ENCODE results near the gene IRS4. TPM values are rescaled to one million over a fixed set of nuclear protein-coding genes. Genes with fewer than 3 reads are reported as not detected.
A peak's percentile ranks its signal among the peaks of the same experiment; 100 is the strongest.

Gene IRS4
- total RNA-seq = under 0.01 and 0.13 TPM in 2 replicates

- peak in 1 of 2 donors; percentile 28 for DNase-seq (ENCODE audit: low read depth in 2 of 2)
Measured at GRCh38 chrX:108736509-108737479, at the start of gene IRS4. Gene IRS4, minus strand, starts transcription at chrX:108736563.

- no peak for DNase-seq (ENCODE audit: low read depth in 2 of 2)
Measured at GRCh38 chrX:108772549-108772948, 36.2 kb upstream of the IRS4 start.

- no peak for DNase-seq (ENCODE audit: low read depth in 2 of 2)
Measured at GRCh38 chrX:108763559-108763958, 27.2 kb upstream of the IRS4 start.

- DNase-seq (ENCODE audit: low read depth in 2 of 2) = no peak
Measured at GRCh38 chrX:108740299-108740774, 4.0 kb upstream of the IRS4 start.

- DNase-seq (ENCODE audit: low read depth in 2 of 2) = no peak
Measured at GRCh38 chrX:108737754-108738153, 1.4 kb upstream of the IRS4 start.

GRCh38 chrX:108735679-108736508 lies 469 bp downstream of the IRS4 start:
- peak in 1 of 2 donors; percentile 8 for DNase-seq (ENCODE audit: low read depth in 2 of 2)

- DNase-seq (ENCODE audit: low read depth in 2 of 2) = no peak
Measured at GRCh38 chrX:108735091-108735678, 1.2 kb downstream of the IRS4 start.

GRCh38 chrX:108734426-108734825 lies 1.9 kb downstream of the IRS4 start:
- DNase-seq (ENCODE audit: low read depth in 2 of 2) = no peak

GRCh38 chrX:108732630-108733321 lies 3.6 kb downstream of the IRS4 start:
- no peak for DNase-seq (ENCODE audit: low read depth in 2 of 2)

- no peak for DNase-seq (ENCODE audit: low read depth in 2 of 2)
Measured at GRCh38 chrX:108731153-108731552, 5.2 kb downstream of the IRS4 start.

GRCh38 chrX:108726748-108727147 lies 9.6 kb downstream of the IRS4 start:
- DNase-seq (ENCODE audit: low read depth in 2 of 2) = no peak

- DNase-seq (ENCODE audit: low read depth in 2 of 2) = no peak
Measured at GRCh38 chrX:108722561-108722960, 13.8 kb downstream of the IRS4 start.

DNA sequence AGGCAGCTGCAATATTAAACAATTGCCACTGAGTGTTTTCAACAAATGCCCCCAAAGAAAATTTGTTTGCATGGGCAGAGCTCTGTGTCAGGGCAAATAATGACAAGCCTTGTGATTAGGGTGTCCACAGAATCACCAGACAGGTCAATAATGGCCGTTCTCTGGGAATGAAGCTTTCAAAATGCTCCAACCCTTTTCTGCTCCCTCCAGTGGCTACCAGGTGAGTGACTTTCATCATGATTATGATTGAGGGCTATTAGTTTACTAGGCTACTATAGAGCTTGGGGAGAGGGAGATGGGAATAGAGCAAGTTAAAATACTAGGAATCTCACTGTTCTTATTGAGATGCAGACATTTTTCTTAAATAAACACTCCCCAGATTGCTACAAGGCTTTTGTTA lies 23.5 kb downstream of the IRS4 start:
- no peak for DNase-seq (ENCODE audit: low read depth in 2 of 2)

DNA sequence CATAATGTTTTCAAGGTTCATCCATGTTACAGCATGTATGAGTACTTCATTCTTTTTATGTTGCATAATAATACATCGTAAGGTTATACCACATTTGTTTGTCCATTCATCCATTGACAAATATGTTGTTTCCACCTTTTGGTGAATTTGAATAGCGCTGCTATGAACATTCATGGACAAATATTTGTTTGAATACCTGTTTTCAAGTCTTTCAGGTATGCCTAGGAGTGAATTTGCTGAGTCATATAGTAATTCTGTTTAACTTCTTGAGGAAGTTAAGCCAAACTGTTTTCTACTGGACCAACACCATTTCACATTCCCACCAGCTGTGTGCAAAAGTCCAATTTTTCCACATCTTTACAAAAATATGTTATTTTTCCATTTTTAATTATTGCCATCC lies 31.5 kb downstream of the IRS4 start:
- DNase-seq (ENCODE audit: low read depth in 2 of 2) = no peak

DNA sequence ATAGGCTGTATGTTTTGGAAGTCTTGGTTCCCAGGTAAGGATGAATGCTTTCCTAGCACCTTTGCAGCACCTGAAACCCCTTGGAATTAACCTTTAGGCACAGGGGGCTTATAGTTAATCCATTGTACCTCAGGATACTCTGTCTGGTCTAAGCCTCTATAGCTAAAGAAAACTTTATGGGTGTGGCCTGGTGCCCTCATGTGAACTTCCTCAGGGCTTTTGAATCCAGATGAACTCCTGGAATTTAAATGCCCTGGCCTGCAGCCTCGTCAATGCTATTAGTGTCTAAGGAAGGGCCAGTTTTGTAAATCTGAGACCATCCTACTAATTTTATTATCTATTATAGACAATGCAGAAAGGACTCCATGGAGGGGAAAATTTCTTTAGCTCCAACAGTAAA lies 33.8 kb downstream of the IRS4 start:
- no peak for DNase-seq (ENCODE audit: low read depth in 2 of 2)

DNA sequence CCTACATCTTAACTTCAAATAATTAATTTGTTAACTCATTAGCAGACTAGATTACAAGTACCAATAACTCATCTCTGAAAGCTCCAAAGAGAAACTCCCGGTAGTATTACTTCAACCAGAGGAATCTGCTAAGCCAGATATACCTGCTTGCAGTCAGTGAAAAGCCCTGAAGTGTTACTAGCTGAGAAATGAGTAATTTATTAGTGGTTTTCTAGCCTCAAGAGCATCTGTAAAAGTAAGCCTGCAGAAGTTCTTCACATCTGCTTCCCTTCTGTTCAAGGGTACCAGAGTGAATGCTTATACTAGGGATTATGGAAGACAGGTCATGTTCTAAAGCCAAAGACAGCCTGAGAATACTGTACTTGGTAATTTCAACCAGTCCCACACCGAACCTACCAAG lies 34.7 kb downstream of the IRS4 start:
- DNase-seq (ENCODE audit: low read depth in 2 of 2) = no peak

- DNase-seq (ENCODE audit: low read depth in 2 of 2) = peak; percentile 20 to 37
Measured at GRCh38 chrX:108699368-108699767, 37.0 kb downstream of the IRS4 start.

DNA sequence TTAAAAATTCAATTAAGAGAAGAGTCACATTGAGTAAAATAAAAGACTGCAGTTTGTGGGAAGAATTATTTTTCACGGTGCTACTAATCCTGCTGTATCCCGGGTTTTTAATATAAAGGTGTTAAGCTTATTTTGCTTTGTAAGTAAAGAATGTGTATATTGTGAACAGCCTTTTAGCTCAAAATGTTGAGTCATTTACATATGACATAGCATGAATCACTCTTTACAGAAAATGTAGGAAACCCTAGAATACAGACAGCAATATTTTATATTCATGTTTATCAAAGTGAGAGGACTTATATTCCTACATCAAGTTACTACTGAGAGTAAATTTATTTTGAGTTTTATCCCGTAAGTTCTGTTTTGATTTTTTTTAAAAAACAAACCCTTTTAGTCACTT lies 39.7 kb downstream of the IRS4 start:
- no peak for DNase-seq (ENCODE audit: low read depth in 2 of 2)

All from dermis microvascular lymphatic vessel endothelial cell (primary cell).